ENCODE data around the gene LMO3. TPM values are rescaled to one million over a fixed set of nuclear protein-coding genes. Genes with fewer than 3 reads are reported as not detected.

Gene LMO3
- total RNA-seq, 2 donors from 2014 or later, result not detected

DNA sequence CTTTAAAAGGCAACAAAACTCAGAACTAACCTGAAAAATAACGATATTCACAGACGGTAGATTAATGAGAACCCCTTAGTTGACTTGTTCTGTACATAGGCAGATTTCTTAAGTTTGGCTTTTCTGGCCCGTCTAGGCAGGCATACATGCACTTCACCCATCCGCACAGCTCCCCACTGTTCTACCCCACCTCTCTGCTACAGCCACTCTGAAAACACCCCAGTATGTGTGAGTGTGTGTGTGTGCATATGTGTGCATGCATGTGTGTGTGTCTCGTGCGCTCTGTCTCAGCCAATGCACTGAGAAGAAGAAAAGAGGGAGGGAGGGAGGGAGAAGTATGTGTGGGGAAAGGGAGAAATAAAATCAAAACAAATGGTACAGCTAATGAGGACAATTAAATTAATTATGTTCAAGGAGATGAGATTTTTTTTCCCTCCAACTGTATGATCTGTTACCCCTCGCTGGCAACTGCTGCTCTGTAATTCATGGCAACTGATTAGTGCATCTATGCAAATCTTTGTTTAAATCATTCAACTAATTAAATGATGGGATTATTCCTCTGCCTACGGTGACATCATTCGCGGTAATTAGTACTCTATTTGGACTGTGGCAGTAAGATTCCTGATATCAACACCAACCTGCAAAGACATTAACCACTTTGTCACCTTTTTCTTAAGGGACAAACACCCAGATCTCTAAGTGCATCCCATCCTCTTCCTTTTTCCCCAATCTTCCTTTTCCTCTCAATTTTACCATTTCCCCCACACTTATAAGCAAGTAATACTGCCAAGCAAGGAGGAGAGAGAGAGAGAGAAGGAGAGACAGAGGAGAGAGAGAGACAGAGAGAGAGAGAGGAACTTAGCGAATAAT lies 2.2 kb upstream of the LMO3 start:
- Mint-ChIP-seq H3K4me1 (ENCODE audit: low read depth) (peaks cover 4% of the 10 kb centered on the region), H3K27me3 (ENCODE audit: low read depth) (peaks cover 49% of the 10 kb centered on the region), H3K9me3 (peaks cover 3 to 4% of the 10 kb centered on the region in 2 donors), H3K27ac (no peak overlapping the region), H3K4me3 (no peak overlapping the region), H3K36me3 (ENCODE audit: insufficient read depth in 2 of 2) (peaks cover 6% of the 10 kb centered on the region in 2 donors)
- DNase-seq (no peak), ATAC-seq (replicated peaks in 1 of 2) (no peak)

GRCh38 chr12:16606991-16607390 lies 1.0 kb upstream of the LMO3 start:
- Mint-ChIP-seq H3K9me3 (peaks cover 3 to 4% of the 10 kb centered on the region in 2 donors), H3K27me3 (ENCODE audit: low read depth) (peaks cover 49% of the 10 kb centered on the region), H3K4me3 (no peak overlapping the region), H3K36me3 (ENCODE audit: insufficient read depth in 2 of 2) (peaks cover 6% of the 10 kb centered on the region in 2 donors), H3K27ac (no peak overlapping the region), H3K4me1 (ENCODE audit: low read depth) (peaks cover 4% of the 10 kb centered on the region)
- ATAC-seq (replicated peaks in 1 of 2), result no peak
- no peak for DNase-seq

DNA sequence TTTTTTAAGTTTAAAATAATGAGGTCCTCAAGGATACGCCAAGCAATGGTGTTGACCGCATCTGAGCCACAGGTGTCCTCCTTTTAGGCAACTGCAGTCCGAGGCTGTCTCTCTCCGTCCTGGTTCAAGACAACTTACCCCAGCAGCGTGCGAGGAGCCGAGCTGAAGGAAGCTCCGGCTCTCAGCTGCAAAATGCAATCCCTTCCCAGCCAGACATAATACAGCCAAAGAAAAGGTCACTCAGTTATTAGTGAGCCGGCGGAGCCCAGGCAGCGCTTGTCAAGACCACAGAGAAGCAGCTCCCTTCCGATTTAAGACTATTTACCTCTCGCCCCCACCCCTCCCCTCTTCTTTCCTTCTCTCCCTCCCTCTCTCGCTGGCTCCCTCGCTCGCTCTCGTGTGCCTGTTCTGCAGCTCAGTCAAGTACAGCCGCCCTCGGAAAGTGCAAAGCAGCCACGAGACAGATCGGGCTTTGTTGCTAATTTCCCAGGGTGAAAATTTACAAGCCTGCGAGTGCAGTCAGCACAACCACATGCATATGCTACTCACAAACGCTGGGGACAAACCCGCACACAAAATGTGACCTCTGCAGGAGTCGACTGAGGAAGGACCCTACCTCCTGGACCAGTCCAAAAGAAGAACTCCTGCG lies 363 bp upstream of the LMO3 start:
- ATAC-seq (replicated peaks in 1 of 2), result no peak
- peaks cover 49% of the 10 kb centered on the region for H3K27me3 Mint-ChIP-seq (ENCODE audit: low read depth)

DNA sequence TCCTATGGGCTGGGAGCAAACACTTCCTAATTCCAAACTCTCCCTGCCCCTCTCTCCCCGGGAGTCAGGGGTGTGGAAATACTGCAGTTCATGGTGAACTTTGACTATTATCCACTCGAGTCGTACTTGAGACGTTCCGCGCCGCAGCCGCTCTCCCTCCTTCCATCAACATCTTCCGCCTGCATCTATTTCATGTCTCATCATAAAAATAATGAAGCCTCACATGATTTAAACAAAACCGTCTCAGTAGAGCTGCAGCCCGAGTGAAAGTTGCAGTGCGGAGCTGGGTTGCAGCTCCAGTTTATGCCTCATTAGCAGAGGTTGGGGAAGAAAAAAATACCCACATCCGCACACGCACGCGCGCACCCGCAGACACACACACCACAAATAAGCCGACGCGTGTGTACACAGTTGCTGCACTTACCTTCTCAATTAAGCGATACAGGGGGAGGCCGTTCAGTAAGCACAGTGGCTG lies 283 bp downstream of the LMO3 start:
- peaks cover 49% of the 10 kb centered on the region for H3K27me3 Mint-ChIP-seq (ENCODE audit: low read depth)
- H3K9me3 Mint-ChIP-seq, result peaks cover 3 to 4% of the 10 kb centered on the region in 2 donors
- DNase-seq, result no peak
- no peak overlapping the region for H3K27ac Mint-ChIP-seq
- peaks cover 6% of the 10 kb centered on the region in 2 donors for H3K36me3 Mint-ChIP-seq (ENCODE audit: insufficient read depth in 2 of 2)
- no peak for ATAC-seq (replicated peaks in 1 of 2)
- H3K4me3 Mint-ChIP-seq, result peak overlapping the region in 1 of 2 donors; percentile 32
- peaks cover 4% of the 10 kb centered on the region for H3K4me1 Mint-ChIP-seq (ENCODE audit: low read depth)

More for the DNA sequence above, 363 bp upstream of the LMO3 start:
- no peak for DNase-seq
- H3K36me3 Mint-ChIP-seq (ENCODE audit: insufficient read depth in 2 of 2), result peaks cover 6% of the 10 kb centered on the region in 2 donors
- H3K9me3 Mint-ChIP-seq, result peaks cover 3 to 4% of the 10 kb centered on the region in 2 donors
- H3K27ac Mint-ChIP-seq, result no peak overlapping the region
- H3K4me1 Mint-ChIP-seq (ENCODE audit: low read depth), result peaks cover 4% of the 10 kb centered on the region
- no peak overlapping the region for H3K4me3 Mint-ChIP-seq

DNA sequence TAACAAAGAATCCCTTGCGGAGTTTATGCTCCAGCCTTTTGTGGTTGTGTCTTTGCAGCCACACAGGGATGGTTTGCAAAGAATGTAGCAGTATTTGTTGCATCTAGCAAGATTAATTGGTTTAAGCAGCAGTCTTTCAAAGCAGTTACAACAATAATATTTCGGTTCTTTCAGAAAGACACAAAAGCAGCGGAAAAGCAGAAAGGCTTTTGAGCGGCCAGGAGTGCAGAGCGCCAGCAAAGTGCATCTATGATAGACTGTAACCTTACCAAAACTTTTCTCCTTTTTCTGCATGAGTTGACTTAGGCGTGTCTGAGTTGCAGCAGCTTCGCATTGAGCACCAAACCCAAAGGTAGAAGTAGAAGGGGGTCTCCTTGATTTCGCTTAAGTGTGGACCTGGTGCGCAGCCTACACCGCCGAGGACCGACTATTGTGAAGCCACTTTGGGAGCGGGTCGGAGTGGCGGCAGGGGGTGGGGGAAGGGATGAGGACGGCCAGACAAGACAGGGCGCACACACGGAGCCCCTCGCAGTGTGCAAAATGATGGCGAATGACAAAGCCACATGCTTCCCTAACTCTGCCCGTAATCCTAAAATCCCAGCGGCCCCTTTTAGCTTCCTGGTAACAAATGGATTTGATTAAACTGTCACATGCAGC lies 1.2 kb downstream of the LMO3 start:
- no peak for ATAC-seq (replicated peaks in 1 of 2)
- H3K27me3 Mint-ChIP-seq (ENCODE audit: low read depth), result peaks cover 45% of the 10 kb centered on the region
- peaks cover 4 to 6% of the 10 kb centered on the region in 2 donors for H3K36me3 Mint-ChIP-seq (ENCODE audit: insufficient read depth in 2 of 2)
- H3K9me3 Mint-ChIP-seq, result peaks cover 2 to 3% of the 10 kb centered on the region in 2 donors
- no peak for DNase-seq
- no peak overlapping the region for H3K4me3 Mint-ChIP-seq
- no peak overlapping the region for H3K27ac Mint-ChIP-seq
- peaks cover 4% of the 10 kb centered on the region for H3K4me1 Mint-ChIP-seq (ENCODE audit: low read depth)

- Mint-ChIP-seq H3K4me1 (ENCODE audit: low read depth) (peaks cover 4% of the 10 kb centered on the region), H3K9me3 (peaks cover 2 to 3% of the 10 kb centered on the region in 2 donors), H3K27me3 (ENCODE audit: low read depth) (peaks cover 43% of the 10 kb centered on the region), H3K27ac (no peak overlapping the region), H3K4me3 (no peak overlapping the region), H3K36me3 (ENCODE audit: insufficient read depth in 2 of 2) (peaks cover 4 to 6% of the 10 kb centered on the region in 2 donors)
- ATAC-seq (replicated peaks in 1 of 2) (no peak), DNase-seq (no peak)
Observed at GRCh38 chr12:16603916-16604575, 1.9 kb downstream of the LMO3 start.

DNA sequence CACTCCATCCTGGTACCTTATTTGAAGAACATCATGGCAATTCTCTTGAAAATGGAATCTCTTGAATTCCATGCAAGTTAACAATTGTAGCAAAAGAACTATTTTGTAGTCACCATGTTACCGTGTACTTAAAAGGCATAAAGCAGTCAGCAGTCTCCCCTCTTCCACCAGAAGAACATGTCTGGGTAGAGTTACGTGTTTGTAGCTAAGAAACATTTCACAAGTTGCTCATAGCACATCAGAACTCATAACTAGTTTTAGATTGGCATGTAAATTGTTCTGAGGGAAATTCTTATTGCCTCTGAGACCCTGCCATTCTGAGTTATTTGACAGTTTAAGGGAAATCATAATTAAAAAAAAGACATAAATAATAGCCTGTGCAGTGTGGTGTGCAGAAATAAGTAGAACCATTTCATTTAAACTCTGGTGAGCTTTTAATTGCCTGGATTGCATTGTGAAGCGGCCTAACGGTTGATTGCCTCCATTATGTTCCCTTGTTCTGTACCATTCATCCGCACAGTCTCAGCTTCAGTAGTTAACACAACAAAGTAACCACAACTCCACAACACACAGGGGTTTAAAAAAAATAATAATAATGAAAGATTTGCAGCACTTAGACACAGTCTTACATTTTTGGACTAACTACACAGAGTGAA lies 2.6 kb downstream of the LMO3 start:
- no peak overlapping the region for H3K27ac Mint-ChIP-seq
- ATAC-seq (replicated peaks in 1 of 2) (no peak), DNase-seq (no peak)
- peaks cover 2 to 3% of the 10 kb centered on the region in 2 donors for H3K9me3 Mint-ChIP-seq
- H3K4me3 Mint-ChIP-seq, result no peak overlapping the region
- peaks cover 4% of the 10 kb centered on the region for H3K4me1 Mint-ChIP-seq (ENCODE audit: low read depth)
- H3K27me3 Mint-ChIP-seq (ENCODE audit: low read depth), result peaks cover 40% of the 10 kb centered on the region
- peaks cover 4 to 6% of the 10 kb centered on the region in 2 donors for H3K36me3 Mint-ChIP-seq (ENCODE audit: insufficient read depth in 2 of 2)

- Mint-ChIP-seq H3K4me1 (ENCODE audit: low read depth) (peaks cover 4% of the 10 kb centered on the region), H3K27me3 (ENCODE audit: low read depth) (peaks cover 30% of the 10 kb centered on the region), H3K4me3 (no peak overlapping the region), H3K36me3 (ENCODE audit: insufficient read depth in 2 of 2) (peaks cover 3 to 4% of the 10 kb centered on the region in 2 donors), H3K9me3 (peaks cover 2 to 3% of the 10 kb centered on the region in 2 donors), H3K27ac (no peak overlapping the region)
- no peak for DNase-seq
- no peak for ATAC-seq (replicated peaks in 1 of 2)
Observed at GRCh38 chr12:16602412-16602811, 3.5 kb downstream of the LMO3 start.

GRCh38 chr12:16600525-16600924 lies 5.4 kb downstream of the LMO3 start:
- Mint-ChIP-seq H3K9me3 (peaks cover 0 to 1% of the 10 kb centered on the region in 2 donors), H3K4me3 (no peak overlapping the region), H3K27ac (no peak overlapping the region), H3K36me3 (ENCODE audit: insufficient read depth in 2 of 2) (no peaks in the 10 kb centered on the region), H3K4me1 (ENCODE audit: low read depth) (no peaks in the 10 kb centered on the region), H3K27me3 (ENCODE audit: low read depth) (peaks cover 11% of the 10 kb centered on the region)
- DNase-seq (no peak), ATAC-seq (replicated peaks in 1 of 2) (no peak)

DNA sequence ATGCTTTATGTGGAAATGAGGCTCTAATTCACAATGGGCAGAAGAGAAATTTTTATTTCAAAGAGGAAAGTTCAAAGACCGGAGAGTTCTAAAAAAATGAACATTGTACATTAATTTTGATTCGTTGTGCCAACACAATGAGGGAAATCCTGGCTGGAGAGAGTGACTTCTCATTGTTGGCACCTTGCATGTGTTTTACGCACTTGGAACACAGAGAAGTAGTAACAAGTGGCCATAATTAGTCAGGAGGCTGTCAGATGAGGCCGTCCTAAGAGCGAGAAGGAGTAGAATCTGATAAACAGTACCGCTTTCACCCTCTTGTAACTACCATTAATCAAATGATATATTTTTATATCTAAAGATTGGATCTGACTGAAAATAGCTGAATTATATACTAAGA lies 6.9 kb downstream of the LMO3 start:
- peaks cover 0 to 1% of the 10 kb centered on the region in 2 donors for H3K9me3 Mint-ChIP-seq
- DNase-seq (no peak), ATAC-seq (replicated peaks in 1 of 2) (no peak)
- peaks cover 2% of the 10 kb centered on the region for H3K27me3 Mint-ChIP-seq (ENCODE audit: low read depth)
- no peak overlapping the region for H3K27ac Mint-ChIP-seq
- H3K4me1 Mint-ChIP-seq (ENCODE audit: low read depth), result no peaks in the 10 kb centered on the region
- H3K36me3 Mint-ChIP-seq (ENCODE audit: insufficient read depth in 2 of 2), result no peaks in the 10 kb centered on the region
- no peak overlapping the region for H3K4me3 Mint-ChIP-seq

DNA sequence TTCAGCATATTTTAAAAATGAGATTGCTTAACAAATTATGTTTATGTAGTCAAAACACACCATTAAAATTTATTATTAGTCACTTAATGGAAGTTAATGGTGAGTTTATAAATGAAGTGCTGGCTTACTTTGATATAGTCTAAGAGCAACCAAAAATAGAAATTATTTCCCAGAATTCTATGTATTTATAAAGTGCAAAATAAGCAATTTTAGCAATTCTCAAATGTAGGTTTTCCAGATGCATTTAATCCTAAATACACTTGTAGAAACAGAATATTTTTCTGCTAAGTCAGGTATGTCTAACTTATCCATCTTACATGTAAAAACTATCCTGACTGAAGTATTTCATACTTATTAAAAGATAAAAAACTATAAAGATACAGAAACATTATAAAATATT lies 11.2 kb downstream of the LMO3 start:
- Mint-ChIP-seq H3K4me3 (no peak overlapping the region), H3K27me3 (ENCODE audit: low read depth) (no peaks in the 10 kb centered on the region), H3K36me3 (ENCODE audit: insufficient read depth in 2 of 2) (no peaks in the 10 kb centered on the region), H3K27ac (no peak overlapping the region), H3K9me3 (no peaks in the 10 kb centered on the region), H3K4me1 (ENCODE audit: low read depth) (no peaks in the 10 kb centered on the region)
- ATAC-seq (replicated peaks in 1 of 2) (no peak), DNase-seq (no peak)

GRCh38 chr12:16593546-16593945 lies 12.4 kb downstream of the LMO3 start:
- DNase-seq (no peak), ATAC-seq (replicated peaks in 1 of 2) (no peak)
- no peak overlapping the region for H3K27ac Mint-ChIP-seq
- H3K4me1 Mint-ChIP-seq (ENCODE audit: low read depth), result no peaks in the 10 kb centered on the region
- no peaks in the 10 kb centered on the region for H3K27me3 Mint-ChIP-seq (ENCODE audit: low read depth)
- H3K4me3 Mint-ChIP-seq, result no peak overlapping the region
- H3K9me3 Mint-ChIP-seq, result peaks cover 0 to 4% of the 10 kb centered on the region in 2 donors
- no peaks in the 10 kb centered on the region for H3K36me3 Mint-ChIP-seq (ENCODE audit: insufficient read depth in 2 of 2)
